Ectodermal cell (in vitro differentiated cells): ENCODE data around the gene TIPRL. TPM values are rescaled to one million over a fixed set of nuclear protein-coding genes. Genes with fewer than 3 reads are reported as not detected.

Experiments used
- H3K27ac ChIP-seq: 2 replicates; pipeline ENCODE4 v1.7.0; 2013; ENCODE audit warnings: mild to moderate bottlenecking, low read depth, low read length; ENCODE audit not compliant: insufficient read depth, poor library complexity, severe bottlenecking
- H3K27me3 ChIP-seq: 2 replicates; pipeline ENCODE4 v1.7.0; 2013; ENCODE audit warnings: mild to moderate bottlenecking, low read length; ENCODE audit not compliant: insufficient read depth, control insufficient read depth, poor library complexity, severe bottlenecking
- H3K36me3 ChIP-seq: one replicate; pipeline ENCODE4 v1.7.0; 2013; ENCODE audit warnings: low read length; ENCODE audit not compliant: control insufficient read depth, insufficient read depth
- H3K4me1 ChIP-seq: one replicate; pipeline ENCODE4 v1.7.0; 2013; ENCODE audit warnings: low read length; ENCODE audit not compliant: control insufficient read depth, insufficient read depth
- H3K4me3 ChIP-seq: 2 replicates; pipeline ENCODE4 v1.7.0; 2013; ENCODE audit warnings: low read depth, low read length, control low read depth; ENCODE audit not compliant: insufficient read depth
- H3K9me3 ChIP-seq: 2 replicates; pipeline ENCODE4 v1.7.0; 2013; ENCODE audit warnings: mild to moderate bottlenecking, low read length, moderate library complexity; ENCODE audit not compliant: control insufficient read depth
- WGBS, 2 experiments: methylation state at CpG; one replicate each; pipeline ENCODE4 v1.1.7; 2013; ENCODE audit warnings: missing lambda C conversion rate in 2 of 2; 5-methylcytosine and 5-hydroxymethylcytosine counted together
- polyA plus RNA-seq, 4 experiments: library from polyadenylated mRNA; stranded (reverse); fragments of 50-300 nt; gene quantifications; one replicate each; pipeline ENCODE4 v1.2.3, GENCODE V29; 2013

The TIPRL gene
- polyA plus RNA-seq (2013, experiment 1 of 4), result 33.9 TPM
- 30.6 TPM for polyA plus RNA-seq (2013, experiment 2 of 4)
- polyA plus RNA-seq (2013, experiment 3 of 4), result 26.4 TPM
- polyA plus RNA-seq (2013, experiment 4 of 4), result 27.7 TPM

DNA sequence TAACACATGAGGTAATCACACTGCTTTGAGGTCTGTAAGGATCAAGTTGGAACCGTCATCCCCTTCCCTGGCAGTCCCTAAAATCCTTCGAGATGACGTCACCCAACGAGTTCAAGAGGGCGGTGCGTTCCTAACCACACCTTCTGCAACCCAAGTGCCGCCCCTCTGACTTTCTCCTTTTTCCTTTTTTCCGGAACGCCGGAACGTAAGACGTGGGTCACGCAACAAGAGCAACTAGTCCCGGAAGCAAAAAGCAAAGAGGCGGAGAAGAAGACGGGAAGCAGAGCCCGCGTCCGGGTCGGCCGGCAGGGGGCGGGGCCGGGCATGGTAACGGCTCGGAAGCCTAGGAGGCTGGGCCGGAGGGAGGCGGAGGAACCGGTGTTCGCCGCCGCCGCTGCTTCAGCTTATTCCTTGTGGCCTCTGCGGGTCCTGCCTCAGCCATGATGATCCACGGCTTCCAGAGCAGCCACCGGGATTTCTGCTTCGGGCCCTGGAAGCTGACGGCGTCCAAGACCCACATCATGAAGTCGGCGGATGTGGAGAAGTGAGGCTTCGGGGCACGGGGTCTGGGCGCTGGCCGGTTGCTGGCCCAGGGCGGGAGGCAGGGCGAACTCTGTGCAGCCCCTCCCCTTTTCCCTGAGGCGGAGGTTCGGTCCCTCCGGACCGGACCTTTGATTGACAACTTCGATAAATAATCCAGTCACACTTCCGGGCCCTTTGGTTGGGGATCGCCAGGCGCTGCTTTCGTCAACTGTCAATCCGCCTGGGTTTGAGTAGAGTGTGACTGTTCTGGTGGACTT, at the start of gene TIPRL:
TSS of gene TIPRL (plus strand) at position 325 of the 800 bp plus-strand sequence. CDS start at position 441, 116 bp downstream.
- peak within 1 kb of the TSS; percentile 94 for H3K4me3 ChIP-seq
- WGBS, 2 experiments, result 0% methylated on average over 56 of the region's 56 CpGs

DNA sequence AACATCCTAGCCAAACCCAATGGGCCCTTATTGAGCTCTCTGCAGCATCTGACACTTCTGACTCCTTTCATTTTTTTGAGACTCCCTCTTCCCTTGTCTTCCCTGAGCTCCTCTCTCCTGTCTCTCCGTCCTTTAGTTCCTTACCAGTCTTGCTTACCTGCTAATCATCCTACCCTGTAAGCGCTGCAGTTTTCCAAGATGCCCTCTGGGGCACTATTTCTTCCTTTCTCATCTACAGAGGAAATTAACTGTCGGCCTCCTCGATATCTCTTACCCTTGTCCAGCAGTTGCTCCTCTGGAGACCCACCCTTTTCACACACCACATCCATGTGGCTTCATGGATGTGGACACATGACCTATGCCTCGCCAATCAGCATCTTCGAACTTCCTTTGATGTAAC, 48.8 kb upstream of the TIPRL start:
- 88 to 93% methylated on average over 6 of the region's 6 CpGs for WGBS, 2 experiments
- peaks cover 8% of the 10 kb centered on the region for H3K4me1 ChIP-seq
- H3K9me3 ChIP-seq, result no peaks in the 10 kb centered on the region
- H3K27ac ChIP-seq, result no peak overlapping the region
- no peaks in the 10 kb centered on the region for H3K27me3 ChIP-seq
- H3K4me3 ChIP-seq, result no peak overlapping the region
- peaks cover 3% of the 10 kb centered on the region for H3K36me3 ChIP-seq

More for the DNA sequence above, at the start of gene TIPRL:
- Histone ChIP-seq H3K27ac (peak within 1 kb of the TSS; percentile 92), H3K4me1 (peaks cover 6% of the 10 kb centered on the region), H3K36me3 (no peaks in the 10 kb centered on the region), H3K9me3 (no peaks in the 10 kb centered on the region), H3K27me3 (no peaks in the 10 kb centered on the region)

DNA sequence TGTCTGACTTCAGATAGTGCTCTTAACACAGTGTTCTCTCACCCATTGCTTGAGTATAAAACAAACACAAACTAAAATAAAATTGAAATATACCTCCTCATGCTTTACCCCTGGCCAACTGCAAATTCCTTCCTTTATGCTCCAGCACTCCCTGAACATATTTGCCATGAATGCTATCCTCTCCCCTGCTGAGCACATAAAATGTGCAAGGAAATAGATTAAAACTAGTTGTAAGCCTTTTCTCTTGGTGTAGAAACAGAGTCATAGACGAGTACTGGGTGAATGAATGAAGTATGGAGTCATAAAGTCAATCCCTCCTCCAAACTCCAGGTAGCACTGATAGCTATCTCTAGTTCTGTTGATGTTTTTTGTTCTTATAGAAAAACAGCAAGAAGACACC, 44.6 kb upstream of the TIPRL start:
- Histone ChIP-seq H3K9me3 (no peaks in the 10 kb centered on the region), H3K27me3 (no peaks in the 10 kb centered on the region), H3K4me3 (no peak overlapping the region), H3K4me1 (peaks cover 21% of the 10 kb centered on the region), H3K36me3 (no peaks in the 10 kb centered on the region), H3K27ac (no peak overlapping the region)
- 78 to 87% methylated on average over 1 of the region's 1 CpG for WGBS, 2 experiments

DNA sequence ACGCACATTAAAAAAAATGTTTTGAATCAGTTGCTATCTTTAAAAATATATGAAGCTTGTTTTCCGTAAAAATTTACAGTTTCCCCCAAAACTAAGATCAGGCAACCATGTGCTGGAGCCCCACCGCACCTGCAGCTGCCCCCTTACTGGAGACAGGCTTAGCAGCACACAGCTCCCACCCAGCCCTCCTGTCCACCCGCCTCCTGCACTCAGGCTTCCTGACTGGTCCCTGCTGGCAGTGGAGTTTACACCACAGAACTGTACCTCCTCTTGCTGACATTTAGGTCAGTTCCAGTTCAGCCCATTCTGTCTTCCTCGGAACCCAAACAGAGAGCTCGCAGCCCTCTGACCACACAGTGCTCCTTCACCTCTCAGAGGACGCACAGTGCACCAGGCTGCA, 44.1 kb upstream of the TIPRL start:
- Histone ChIP-seq H3K36me3 (no peaks in the 10 kb centered on the region), H3K4me3 (no peak overlapping the region), H3K27ac (no peak overlapping the region), H3K27me3 (no peaks in the 10 kb centered on the region), H3K4me1 (peaks cover 21% of the 10 kb centered on the region), H3K9me3 (no peaks in the 10 kb centered on the region)
- 87 to 91% methylated on average over 7 of the region's 7 CpGs for WGBS, 2 experiments

DNA sequence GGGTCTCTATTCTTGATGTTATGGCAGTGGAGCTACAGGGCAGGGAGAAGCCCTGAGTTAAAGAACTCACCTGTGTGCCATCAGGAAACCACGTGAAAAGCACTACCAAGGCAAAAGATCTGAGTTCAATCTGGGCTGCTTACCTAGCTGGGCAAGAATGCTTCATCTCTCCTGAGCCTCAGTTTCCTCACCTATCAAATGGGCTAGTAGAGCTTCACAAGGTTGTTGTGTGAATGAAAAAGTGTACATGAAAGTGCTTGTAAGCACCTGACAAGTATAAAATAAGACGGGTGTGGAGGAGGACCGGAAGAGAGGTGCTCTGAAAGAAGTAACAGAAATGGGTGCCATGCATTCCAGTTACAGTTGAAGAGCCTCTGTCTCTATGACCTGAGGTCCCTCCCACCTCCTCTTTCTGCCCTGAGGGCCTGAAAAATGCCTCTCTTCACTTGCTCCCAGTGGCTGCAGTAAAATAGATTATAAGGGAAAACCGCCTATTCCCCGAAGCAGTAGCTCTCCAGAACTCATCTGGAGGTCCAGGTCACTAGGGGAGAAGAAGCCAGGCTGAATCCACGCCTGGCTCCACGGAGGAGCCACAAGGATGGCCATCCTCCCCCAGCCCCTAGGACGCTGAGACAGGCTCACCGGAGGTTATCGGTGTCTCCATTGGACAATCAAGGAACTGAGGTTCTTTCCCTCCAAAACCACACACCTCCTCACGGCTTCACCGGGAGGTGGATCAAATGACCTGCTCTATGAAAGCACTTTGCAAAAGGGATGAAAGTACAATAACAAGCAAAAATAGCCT, 43.4 kb upstream of the TIPRL start:
- 34 to 36% methylated on average over 12 of the region's 12 CpGs for WGBS, 2 experiments
- H3K27ac ChIP-seq, result no peak overlapping the region
- H3K4me1 ChIP-seq, result peaks cover 21% of the 10 kb centered on the region
- H3K36me3 ChIP-seq, result no peaks in the 10 kb centered on the region
- no peaks in the 10 kb centered on the region for H3K9me3 ChIP-seq
- H3K27me3 ChIP-seq, result no peaks in the 10 kb centered on the region
- H3K4me3 ChIP-seq, result peak overlapping the region; percentile 91

DNA sequence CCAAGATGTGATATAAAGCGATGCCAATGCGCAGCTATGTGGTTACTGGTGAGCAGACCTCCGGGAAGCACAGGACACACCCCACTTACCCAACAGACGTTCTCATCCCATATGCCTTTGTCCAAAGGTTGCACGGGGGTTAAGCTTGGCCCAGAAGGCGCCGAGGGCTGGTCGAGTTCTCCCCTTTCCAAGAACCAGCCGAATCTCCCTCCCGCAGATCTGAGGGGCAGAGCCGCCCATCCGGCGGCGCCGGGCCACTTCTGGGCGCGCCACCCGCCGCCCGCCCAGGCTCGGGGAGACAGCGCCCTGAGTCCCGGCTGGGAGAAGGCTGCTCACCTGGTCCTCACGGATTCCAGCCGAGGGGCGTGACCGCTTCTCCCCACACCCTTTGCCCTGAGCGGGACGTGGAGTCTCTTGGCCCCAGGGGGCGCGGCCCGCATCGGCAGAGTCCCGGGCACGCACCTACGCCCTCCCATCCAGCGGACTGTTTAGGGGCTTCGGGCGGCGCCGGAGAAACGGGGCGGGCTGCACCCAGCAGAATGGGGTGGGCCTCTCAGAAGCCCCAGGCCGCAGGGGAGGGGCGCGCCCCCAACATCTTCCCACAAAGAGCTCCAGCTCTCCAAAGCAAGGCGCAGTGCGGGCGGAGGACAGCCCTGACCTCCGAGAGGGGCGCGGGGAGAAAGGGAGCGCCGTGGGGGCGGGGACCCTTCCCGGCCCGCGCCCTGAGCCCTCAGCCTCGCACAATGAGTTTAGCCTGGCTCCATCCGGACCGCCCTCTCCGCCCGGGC, 42.6 kb upstream of the TIPRL start:
- 1% methylated on average over 63 of the region's 63 CpGs for WGBS, 2 experiments
- no peaks in the 10 kb centered on the region for H3K36me3 ChIP-seq
- H3K4me3 ChIP-seq, result peak overlapping the region; percentile 91
- no peaks in the 10 kb centered on the region for H3K27me3 ChIP-seq
- no peak overlapping the region for H3K27ac ChIP-seq
- H3K9me3 ChIP-seq, result no peaks in the 10 kb centered on the region
- peaks cover 21% of the 10 kb centered on the region for H3K4me1 ChIP-seq

DNA sequence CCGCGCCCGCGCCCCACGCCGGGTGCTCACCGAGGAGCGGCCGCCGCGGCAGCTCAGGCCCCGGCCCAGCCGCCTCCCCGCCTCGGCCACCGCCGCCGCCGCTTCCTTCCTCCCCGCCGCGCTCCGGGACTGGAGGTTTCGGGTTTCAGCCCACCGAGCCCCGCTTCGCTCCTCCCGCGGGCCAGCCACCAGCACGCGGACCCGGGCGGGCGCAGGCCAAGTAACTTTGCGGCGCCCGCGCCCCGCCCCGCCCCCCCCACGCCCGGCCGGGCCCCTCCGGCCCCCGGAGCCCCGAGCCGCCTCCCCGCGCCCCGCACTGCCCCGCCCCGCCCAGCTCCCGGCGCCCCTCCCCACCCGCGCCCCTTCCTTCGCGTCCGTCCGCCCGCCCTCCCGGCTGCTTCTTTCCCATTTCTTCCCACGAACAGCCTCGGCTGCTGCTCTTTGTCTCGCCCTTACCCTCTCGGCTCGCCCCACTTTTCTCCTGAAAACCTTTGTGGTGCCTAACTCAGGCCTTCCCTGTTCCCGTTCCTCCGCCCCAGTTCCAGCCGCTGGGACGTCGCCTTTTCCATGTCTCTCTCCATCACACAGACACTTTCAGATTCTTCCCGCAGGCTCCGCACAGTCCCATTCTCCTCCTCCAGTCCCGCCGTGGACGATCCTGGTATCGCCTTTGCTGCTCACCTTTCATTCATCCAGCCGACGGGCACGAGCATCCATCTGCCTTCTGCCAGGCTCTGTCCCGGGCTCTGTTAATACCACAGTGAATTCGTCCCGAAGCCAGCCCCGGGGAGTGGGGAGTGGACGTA, 41.9 kb upstream of the TIPRL start, which contains the start of gene GPR161:
TSS of gene GPR161 (minus strand) at position 222 of the 806 bp plus-strand sequence. CDS start 32,080 bp downstream, outside the sequence.
- Histone ChIP-seq H3K27ac (peak within 1 kb of the TSS; percentile 86), H3K36me3 (no peaks in the 10 kb centered on the region), H3K4me1 (peaks cover 21% of the 10 kb centered on the region), H3K9me3 (no peaks in the 10 kb centered on the region), H3K27me3 (no peaks in the 10 kb centered on the region), H3K4me3 (peak within 1 kb of the TSS; percentile 91)
- WGBS, 2 experiments, result 0% methylated on average over 73 to 86 of the region's 86 CpGs

DNA sequence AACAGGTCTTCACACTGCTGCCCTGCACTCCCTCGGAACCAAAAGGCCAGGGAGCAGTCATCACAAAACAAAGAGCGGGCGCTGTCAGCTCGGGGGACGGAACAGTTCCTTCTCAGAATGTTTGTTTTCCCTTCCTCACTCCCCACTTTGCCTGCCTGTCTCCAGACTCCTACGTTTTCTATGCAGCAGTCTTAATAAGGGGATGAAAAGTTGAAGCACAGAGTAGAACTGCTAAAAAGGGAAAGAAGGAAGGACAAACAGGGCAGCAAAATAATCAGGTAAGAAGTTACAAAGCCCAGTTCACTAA, 41.3 kb upstream of the TIPRL start:
- 0 to 1% methylated on average over 5 to 6 of the region's 6 CpGs for WGBS, 2 experiments
- no peaks in the 10 kb centered on the region for H3K9me3 ChIP-seq
- H3K4me1 ChIP-seq, result peaks cover 21% of the 10 kb centered on the region
- H3K27ac ChIP-seq, result peak overlapping the region; percentile 86
- H3K36me3 ChIP-seq, result no peaks in the 10 kb centered on the region
- H3K4me3 ChIP-seq, result peak overlapping the region; percentile 91
- no peaks in the 10 kb centered on the region for H3K27me3 ChIP-seq

DNA sequence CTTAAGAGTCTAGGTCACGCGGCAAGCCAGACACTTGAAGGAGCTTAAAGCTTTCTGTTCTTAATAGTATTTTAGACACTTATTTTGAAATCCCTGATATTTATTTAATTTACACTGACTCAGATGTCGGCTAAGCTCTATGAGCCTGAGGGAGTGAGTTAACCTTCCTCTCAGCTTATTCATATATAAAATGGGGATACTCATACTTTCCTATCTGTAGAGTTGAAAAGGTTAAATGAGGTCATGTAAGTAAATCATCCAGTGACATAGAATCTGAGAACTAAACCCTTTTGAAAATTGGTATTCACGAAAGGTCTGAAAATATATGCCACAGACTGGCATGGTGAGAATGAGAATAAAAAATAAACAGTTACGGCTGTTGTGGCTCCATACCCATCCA, 40.6 kb upstream of the TIPRL start:
- no peak overlapping the region for H3K27ac ChIP-seq
- H3K27me3 ChIP-seq, result no peaks in the 10 kb centered on the region
- H3K4me1 ChIP-seq, result peaks cover 21% of the 10 kb centered on the region
- H3K4me3 ChIP-seq, result no peak overlapping the region
- no peaks in the 10 kb centered on the region for H3K9me3 ChIP-seq
- WGBS, 2 experiments, result 84 to 87% methylated on average over 4 to 5 of the region's 5 CpGs
- no peaks in the 10 kb centered on the region for H3K36me3 ChIP-seq
